Measurements from ENCODE around the gene TMEM107.
"Not testable (repeated sequence)": the region's sequence is repeated elsewhere in the genome, so short reads cannot be mapped to it uniquely, and the experiment has no call there.

TMEM107 gene

DNA sequence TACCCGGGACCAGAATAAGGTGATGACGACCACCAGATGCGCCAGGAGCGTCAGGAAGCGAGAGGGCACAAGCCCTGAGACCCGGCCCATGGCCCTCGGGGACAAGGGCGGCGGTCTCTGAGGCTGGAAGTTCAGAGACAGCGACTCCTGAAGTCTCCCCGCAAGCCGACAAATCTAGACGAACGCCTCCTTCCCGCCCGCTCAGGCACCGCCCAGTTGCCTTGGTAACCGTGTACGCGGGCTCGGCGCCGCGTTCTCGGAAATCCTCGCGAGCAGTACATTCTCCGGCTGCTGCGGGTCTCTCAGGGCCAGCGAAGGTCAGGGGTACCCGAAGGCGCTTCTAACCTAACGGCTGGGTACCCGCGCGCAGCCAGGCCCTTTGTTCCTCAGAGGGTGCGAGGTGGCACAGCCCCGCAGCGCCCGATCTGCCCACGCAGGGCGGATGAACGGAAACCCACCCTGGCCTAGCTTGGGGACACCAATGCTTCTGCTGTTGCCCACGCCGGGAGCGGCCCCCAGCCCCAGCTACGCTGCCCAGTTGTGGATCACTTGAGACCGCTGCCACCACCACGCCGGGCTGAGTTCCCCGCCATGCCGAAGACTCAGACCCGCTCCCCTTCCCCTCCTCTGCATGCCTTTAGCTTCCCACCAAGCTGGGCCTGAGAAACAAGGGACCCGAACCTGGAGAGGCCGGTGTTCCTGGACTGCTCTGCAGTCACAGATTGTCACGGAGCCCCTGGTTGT lies at the start of gene TMEM107:
TMEM107 (minus strand) TSS at position 184 of the 744 bp plus-strand sequence; CDS start at position 90, 94 bp downstream.
- peak; percentile 90 for DNase-seq

GRCh38 chr17:8224891-8225812 lies 49.0 kb upstream of the TMEM107 start:
- DNase-seq = no peak

DNA sequence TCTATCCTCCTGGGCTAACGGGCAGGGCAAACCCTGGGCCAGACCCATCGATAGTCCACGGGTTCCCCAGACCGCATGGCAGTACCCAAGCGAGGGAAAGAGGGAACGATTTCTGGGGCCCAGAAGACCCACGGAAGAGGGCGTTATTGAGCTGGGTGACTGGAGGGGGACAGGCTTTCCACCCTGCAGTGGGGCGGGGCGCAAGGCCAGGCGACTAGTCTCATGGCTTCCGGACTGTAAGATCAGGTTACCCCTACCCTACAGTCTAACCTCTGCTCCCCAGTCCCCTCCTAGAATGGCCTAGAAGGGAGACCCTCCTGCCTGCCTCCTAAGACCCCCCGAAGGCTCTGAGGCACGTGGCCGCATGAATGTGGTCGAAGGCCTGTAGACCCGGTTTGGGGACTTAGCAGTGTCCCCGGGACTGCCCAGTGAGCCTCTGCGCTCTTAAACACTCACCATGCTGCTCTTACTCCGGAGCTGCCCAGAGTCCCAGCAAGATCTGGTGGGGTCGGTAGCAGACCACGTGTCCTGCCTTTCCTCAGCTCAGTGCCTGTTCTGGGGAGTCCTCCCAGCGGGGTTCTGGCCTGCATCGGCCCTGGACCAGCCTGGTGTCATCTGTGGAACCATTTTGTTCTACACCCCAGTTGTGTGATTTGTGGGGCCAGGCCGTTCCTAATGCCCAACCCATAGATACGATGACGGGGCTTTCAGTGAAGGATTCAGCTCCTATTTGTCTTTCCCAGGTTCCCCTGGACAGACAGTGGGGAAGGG lies 47.4 kb upstream of the TMEM107 start:
- peak; percentile 61 for DNase-seq

DNA sequence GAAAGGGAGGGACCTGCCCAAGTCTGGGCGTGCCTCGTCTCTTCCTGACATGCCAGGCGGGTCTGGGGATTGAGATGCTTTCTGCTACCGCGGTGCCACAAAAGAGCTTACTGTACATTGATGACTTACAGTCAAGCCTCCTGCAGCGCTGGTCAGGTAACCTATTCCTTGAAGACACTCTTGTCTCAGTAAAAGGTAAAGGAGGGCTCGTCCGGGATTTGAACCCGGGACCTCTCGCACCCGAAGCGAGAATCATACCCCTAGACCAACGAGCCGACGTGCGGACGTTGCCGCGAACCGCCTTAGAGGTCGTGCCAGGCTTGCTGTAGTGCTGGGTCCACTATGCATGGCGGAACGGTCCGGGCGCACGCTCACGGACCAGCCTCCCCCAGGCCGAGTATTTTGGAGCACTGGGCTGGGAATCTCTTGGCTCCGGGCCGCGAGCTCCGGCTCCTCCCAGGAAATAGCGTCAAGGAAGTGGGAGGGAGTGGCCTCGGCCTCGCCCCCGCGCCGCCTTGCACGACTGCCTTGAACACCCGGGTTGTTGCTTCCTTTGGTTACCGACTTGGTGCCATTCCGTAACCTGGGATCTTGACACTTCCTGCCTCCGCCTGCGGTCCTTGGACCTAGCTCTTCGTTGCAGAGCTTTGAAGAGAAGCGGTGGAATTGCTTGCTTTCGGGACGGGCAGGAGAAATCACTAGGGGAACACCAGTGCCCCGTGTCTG lies 46.6 kb upstream of the TMEM107 start:
- DNase-seq = peak; percentile 91

DNA sequence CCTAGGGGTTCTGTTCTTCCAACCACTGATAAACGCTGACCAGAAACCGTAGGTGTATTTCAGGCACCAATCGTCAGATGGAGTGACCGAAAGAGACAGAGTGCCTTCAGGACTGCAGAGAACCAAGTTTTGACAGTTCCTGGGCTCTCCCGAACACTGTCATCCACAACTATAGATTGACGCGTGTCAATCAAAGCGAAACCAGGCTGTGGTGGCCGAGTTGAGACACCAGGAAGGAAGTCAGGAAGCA lies 46.1 kb upstream of the TMEM107 start:
- no peak for DNase-seq

DNA sequence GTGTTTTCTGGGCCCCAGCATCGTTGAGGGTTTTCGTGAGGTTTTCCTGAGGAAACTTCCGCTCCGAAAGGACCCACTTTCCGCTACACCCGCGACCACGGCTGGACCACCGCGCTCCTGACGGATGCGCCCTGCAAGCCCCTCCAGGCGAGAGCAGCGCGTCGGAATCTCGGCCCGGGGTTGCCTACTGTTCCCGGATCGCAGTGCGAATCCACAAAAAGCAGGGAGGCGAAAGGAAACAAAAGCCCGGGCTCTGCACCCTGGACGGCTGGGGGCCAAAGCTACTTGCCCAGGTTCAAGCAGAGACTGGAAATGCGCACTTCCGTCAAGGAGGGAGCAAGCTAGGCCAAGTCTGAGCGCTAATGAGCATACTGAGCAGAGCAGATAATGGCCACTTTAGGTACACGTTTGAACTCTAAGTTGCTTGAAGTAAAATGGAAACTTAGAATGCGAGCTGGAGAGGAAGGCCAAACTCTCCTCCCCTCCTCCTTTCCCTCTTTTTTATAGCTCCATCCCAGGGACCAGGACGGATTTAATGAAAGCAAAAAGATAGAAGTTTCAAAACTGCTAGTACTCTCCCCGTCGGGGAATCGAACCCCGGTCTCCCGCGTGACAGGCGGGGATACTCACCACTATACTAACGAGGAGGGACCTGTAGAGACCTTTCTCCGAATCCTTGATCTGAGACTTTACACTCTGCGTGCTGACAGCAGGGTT lies 45.6 kb upstream of the TMEM107 start:
- peak; percentile 94 for DNase-seq

- DNase-seq = peak; percentile 91
Measured at GRCh38 chr17:8220783-8221662, 44.8 kb upstream of the TMEM107 start.

GRCh38 chr17:8214000-8214399 lies 37.8 kb upstream of the TMEM107 start:
- not testable (repeated sequence) for DNase-seq

DNA sequence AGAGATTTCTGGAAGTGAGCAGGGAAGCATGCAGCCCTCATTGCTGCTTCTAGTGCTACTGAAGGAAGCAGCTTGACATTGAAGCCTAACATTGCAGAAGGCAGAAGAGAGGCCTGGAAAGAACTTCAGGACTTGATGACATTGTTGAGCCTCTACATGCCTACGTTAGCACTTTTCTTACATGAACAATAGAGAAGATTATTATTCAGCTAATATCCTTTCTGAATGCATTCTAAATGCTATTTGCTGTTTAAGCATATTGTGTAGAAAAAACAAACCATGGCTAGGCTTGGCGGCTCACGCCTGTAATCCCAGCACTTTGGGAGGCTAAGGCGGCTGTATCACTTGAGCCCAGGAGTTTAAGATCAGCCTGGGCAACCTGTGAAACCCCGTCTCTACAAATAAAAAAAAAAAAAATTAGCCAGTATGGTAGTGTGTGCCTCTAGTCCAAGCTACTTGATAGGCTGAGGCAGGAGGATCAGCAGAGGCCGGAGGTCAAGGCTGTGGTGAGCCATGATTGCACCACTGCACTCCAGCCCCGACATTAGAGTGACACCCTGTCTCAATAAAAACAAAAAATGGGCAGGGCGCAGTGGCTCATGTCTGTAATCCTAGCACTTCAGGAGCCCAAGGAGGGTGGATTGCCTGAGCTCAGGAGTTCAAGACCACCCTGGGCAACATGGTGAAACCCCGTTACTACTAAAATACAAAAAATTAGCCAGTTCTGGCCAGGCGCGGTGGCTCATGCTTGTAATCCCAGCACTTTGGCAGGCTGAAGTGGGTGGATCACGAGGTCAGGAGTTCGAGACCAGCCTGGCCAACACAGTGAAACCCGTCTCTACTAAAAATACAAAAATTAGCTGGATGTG lies 36.4 kb upstream of the TMEM107 start:
- DNase-seq = no peak

DNA sequence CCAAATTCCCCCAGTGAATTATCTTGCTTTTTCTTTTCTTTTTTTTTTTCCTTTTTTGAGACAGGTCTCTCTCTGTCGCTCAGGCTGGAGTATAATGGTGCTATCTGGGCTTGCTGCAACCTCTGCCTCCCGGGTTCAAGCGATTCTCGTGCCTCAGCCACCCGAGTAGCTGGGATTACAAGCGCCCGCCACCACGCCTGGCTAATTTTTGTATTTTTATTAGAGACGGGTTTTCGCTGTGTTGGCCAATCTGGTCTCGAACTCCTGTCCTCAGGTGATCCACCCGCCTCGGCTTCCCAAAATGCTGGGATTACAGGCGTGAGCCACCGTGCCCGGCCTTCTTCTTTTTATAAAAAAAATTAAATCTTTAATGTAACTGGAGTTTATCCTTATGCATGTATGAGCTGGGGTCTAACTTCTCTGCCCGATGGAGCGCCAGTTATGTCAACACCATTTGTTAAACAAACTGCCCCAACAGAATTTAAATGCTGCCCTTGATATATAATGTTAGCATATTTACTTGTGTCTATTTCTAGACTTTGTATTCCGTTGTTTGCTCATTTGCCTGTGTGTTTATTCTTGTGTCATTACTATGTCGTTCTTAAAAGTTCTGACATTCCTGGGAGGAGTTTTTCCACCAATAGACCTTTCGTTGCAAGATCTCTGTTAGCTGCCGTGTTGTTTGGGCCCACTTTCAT lies 34.7 kb upstream of the TMEM107 start:
- no peak for DNase-seq

DNA sequence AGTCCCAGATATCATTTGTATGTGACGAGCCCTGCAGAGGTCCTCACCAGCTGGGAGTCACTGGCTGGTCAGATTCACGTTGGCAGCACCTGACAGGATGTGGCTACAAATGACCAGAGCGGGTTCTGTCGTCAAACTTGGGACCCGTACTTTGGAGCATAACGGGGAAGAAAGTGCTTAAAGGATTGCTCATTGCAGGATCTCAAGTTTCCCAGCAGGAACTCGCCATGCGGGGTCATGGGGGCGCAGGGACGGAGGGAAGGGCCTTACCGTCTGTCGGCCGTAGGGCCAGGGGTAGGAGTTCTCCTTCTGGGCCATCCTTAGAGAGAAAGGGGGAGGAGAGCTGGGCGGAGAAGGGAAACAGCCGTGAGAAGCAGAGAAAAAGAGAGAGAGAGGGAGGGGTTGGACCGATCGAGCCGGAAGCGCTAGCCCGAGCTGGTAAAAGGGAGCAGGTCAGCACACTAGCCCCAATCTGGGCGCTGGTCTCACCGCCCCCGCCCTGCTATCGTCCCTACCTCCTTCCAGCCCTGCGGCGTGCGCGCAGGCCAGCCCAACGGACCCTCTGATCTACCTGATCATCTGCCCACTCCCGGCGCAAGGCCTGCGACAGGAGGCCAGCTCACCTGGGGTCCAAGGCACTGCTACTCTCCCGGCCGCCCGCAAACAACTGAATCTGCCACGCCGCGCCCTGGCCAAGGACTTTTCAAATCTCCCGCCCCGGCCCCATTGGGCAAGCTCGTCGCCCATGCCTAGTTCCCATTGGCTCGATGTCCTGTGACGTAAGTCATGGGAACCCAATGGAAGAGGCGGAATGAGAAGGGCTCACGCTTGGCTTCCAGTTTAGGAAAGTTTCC lies 34.0 kb upstream of the TMEM107 start, which contains the start of gene AURKB:
AURKB (minus strand) TSS at position 669 of the 854 bp plus-strand sequence; CDS start at position 318, 351 bp downstream.
- peak; percentile 96 for DNase-seq

DNA sequence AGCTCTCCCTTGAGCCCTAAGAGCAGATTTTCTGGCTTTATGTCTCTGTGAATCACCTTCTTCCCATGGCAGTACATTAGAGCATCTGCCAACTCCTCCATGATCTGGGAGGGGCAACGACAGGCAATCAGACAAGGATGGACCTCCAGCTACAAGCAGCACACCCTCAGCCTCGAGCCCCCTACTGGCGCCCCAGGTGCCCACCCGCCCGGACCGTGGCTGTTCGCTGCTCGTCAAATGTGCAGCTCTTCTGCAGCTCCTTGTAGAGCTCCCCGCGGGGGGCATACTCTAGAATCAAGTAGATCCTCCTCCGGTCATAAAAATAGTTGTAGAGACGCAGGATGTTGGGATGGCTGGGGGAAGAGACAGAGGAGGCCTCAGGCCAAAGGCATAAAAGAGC lies 30.4 kb upstream of the TMEM107 start:
- no peak for DNase-seq

GRCh38 chr17:8204761-8205555 lies 28.8 kb upstream of the TMEM107 start:
- DNase-seq = no peak

DNA sequence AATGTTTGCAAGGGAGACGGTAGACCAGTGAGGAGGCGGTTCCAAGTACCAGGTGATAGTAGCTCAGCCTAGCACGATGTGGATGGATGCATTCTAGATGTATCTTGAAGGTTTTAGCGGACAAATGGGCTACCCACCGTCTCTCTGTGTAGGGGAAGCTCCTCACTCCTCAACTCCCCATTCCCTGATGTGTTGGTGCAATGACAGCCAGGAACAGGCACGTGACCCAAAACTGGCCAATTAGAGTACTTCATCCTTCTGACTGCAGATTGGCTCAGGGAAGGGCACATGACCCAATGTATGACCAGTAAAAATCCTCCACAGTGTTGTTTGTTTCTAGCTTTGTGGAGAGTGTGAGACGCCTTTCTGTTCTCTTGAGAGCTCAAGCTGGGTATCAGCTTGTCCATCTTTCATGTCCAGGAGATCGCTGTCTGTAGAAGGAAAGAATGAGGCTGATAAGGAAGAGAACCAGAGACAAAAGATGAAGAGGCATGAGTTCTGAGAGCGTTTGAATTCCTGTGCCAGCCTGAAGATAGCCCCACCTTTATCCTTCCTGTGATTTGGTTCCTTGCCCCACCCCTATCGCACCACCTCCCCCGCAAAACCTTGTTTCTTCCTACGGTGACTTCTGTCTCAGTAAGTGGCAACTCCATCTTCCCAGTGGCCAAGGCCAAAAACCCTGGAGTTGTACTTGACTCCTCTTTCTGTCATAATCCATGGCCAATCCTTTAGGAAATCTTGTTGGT lies 16.1 kb upstream of the TMEM107 start:
- peak; percentile 81 for DNase-seq

- DNase-seq = no peak
Measured at GRCh38 chr17:8190506-8190905, 14.3 kb upstream of the TMEM107 start.

DNA sequence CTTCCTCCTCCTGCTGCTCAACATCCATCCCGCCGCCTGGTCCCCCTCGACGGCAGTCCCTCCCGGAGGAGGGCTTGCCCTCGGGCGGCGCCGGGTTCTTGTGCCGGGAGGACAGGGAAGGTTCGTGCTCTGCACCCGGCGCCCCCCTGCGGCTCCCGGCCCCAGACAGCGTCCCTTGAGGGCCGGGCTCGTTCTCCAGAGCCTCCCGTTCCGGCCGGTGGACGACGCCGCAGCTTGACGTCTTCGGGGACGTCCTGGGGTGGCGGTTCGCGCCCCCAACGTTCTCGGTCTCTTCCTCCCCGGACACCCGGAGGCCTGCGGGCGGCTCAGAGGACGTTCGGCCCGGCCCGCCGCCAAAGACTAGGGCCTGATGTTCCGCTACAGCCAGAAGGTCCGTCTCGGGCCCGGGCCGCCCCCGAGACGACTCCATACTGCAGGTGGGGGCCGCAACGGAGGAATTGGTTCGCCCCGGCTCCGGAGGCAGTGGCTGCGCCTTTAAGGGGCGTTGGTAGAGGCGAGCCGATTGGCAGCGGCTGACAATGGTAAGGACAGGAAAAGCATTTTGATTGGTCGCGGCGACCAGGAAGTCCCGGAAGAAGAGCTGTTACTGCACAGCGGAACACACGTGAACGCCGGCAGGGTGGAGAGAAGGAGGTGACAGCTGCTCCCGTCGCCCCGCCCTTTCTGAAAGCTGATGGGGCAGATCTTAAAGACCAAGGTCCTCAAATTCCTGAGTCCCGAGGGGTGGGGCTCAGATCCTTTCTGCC lies 13.7 kb upstream of the TMEM107 start, which contains the start of gene BORCS6:
BORCS6 (minus strand) TSS at position 470 of the 767 bp plus-strand sequence; CDS start at position 430, 40 bp downstream.
- peak; percentile 97 for DNase-seq
